Subcutaneous abdominal adipose tissue (tissue), 5 donors: Measurements from ENCODE around the gene MINDY4.
A peak's percentile ranks its signal among the peaks of the same experiment; 100 is the strongest.
"Not testable (repeated sequence)": the region's sequence is repeated elsewhere in the genome, so short reads cannot be mapped to it uniquely, and the experiment has no call there.

ENCODE experiments used
- H3K27ac ChIP-seq: one replicate; pipeline ENCODE4 v1.7.0; 2013; ENCODE audit warnings: low read depth, mild to moderate bottlenecking, inconsistent platforms, low read length, moderate library complexity
- H3K27me3 ChIP-seq, 5 donors: one replicate each; pipeline ENCODE4 v1.7.0; 2013; ENCODE audit warnings: low read length in 5 of 5, inconsistent platforms in 1 of 5; ENCODE audit not compliant: control insufficient read depth in 5 of 5, insufficient read depth in 4 of 5
- H3K36me3 ChIP-seq, 5 donors: one replicate each; pipeline ENCODE4 v1.7.0; 2013; ENCODE audit warnings: low read length in 5 of 5; ENCODE audit not compliant: control insufficient read depth in 5 of 5, insufficient read depth in 5 of 5
- H3K4me1 ChIP-seq, 5 donors: one replicate each; pipeline ENCODE4 v1.7.0; 2013; ENCODE audit warnings: low read length in 5 of 5, mild to moderate bottlenecking in 3 of 5, moderate library complexity in 1 of 5; ENCODE audit not compliant: control insufficient read depth in 5 of 5, insufficient read depth in 5 of 5
- H3K4me3 ChIP-seq, 5 donors: one replicate each; pipeline ENCODE4 v1.7.0; 2013; ENCODE audit warnings: low read length in 5 of 5, low read depth in 1 of 5
- H3K9ac ChIP-seq, 5 donors: one replicate each; pipeline ENCODE4 v1.7.0; 2013; ENCODE audit warnings: low read length in 5 of 5, mild to moderate bottlenecking in 4 of 5, moderate library complexity in 3 of 5
- H3K9me3 ChIP-seq, 5 donors: one replicate each; pipeline ENCODE4 v1.7.0; 2013; ENCODE audit warnings: low read length in 5 of 5; ENCODE audit not compliant: control insufficient read depth in 5 of 5
- donor health status: healthy.
- donor health status: healthy.
- donor health status: healthy.
- donor health status: healthy.
- donor health status: healthy.

Gene MINDY4

GRCh38 chr7:30829471-30829870, 58.3 kb downstream of the MINDY4 start:
- Histone ChIP-seq H3K36me3 (peaks cover 0 to 5% (median 0%) of the 10 kb centered on the region in 5 donors), H3K4me1 (peaks cover 0 to 6% (median 0%) of the 10 kb centered on the region in 5 donors), H3K9ac (no peak overlapping the region), H3K27me3 (no peaks in the 10 kb centered on the region), H3K4me3 (no peak overlapping the region), H3K9me3 (peaks cover 0 to 7% (median 0%) of the 10 kb centered on the region in 5 donors), H3K27ac (no peak overlapping the region)

- H3K4me1 ChIP-seq, result peaks cover 0 to 8% (median 0%) of the 10 kb centered on the region in 5 donors
These were observed 60.0 kb downstream of the MINDY4 start for GRCh38 chr7:30831227-30831626.

GRCh38 chr7:30831936-30832335, 60.7 kb downstream of the MINDY4 start:
- no peak overlapping the region for H3K9ac ChIP-seq
- no peak overlapping the region for H3K27ac ChIP-seq
- H3K9me3 ChIP-seq, result peaks cover 0 to 7% (median 0%) of the 10 kb centered on the region in 5 donors
- H3K27me3 ChIP-seq, result no peaks in the 10 kb centered on the region
- peaks cover 0 to 5% (median 2%) of the 10 kb centered on the region in 5 donors for H3K36me3 ChIP-seq
- H3K4me3 ChIP-seq, result no peak overlapping the region
- H3K4me1 ChIP-seq, result peaks cover 0 to 8% (median under 1%) of the 10 kb centered on the region in 5 donors

More at GRCh38 chr7:30831227-30831626, 60.0 kb downstream of the MINDY4 start:
- Histone ChIP-seq H3K27me3 (no peaks in the 10 kb centered on the region), H3K9me3 (peaks cover 0 to 7% (median 0%) of the 10 kb centered on the region in 5 donors), H3K9ac (no peak overlapping the region), H3K4me3 (no peak overlapping the region), H3K36me3 (peaks cover 0 to 5% (median 0%) of the 10 kb centered on the region in 5 donors), H3K27ac (no peak overlapping the region)

GRCh38 chr7:30834017-30834674, 62.9 kb downstream of the MINDY4 start:
- H3K4me1 ChIP-seq, H3K27ac ChIP-seq, H3K27me3 ChIP-seq, H3K36me3 ChIP-seq, H3K9ac ChIP-seq, H3K9me3 ChIP-seq: not testable (repeated sequence)
- H3K4me3 ChIP-seq, result peak overlapping the region in 1 of 5 donors; percentile 45

GRCh38 chr7:30835396-30835915, 64.2 kb downstream of the MINDY4 start:
- Histone ChIP-seq H3K4me1 (peaks cover 0 to 11% (median 5%) of the 10 kb centered on the region in 5 donors), H3K36me3 (peaks cover 0 to 14% (median 0%) of the 10 kb centered on the region in 5 donors), H3K27me3 (no peaks in the 10 kb centered on the region), H3K4me3 (no peak overlapping the region), H3K27ac (no peak overlapping the region), H3K9me3 (peaks cover 0 to 7% (median 0%) of the 10 kb centered on the region in 5 donors), H3K9ac (no peak overlapping the region)

GRCh38 chr7:30836991-30837390, 65.8 kb downstream of the MINDY4 start:
- no peak overlapping the region for H3K27ac ChIP-seq
- H3K36me3 ChIP-seq, result peaks cover 0 to 19% (median 0%) of the 10 kb centered on the region in 5 donors
- no peak overlapping the region for H3K9ac ChIP-seq
- no peak overlapping the region for H3K4me3 ChIP-seq
- peaks cover 0 to 4% (median 0%) of the 10 kb centered on the region in 5 donors for H3K9me3 ChIP-seq
- no peaks in the 10 kb centered on the region for H3K27me3 ChIP-seq
- peaks cover 0 to 22% (median 5%) of the 10 kb centered on the region in 5 donors for H3K4me1 ChIP-seq

GRCh38 chr7:30837581-30837980, 66.4 kb downstream of the MINDY4 start:
- Histone ChIP-seq H3K27ac (no peak overlapping the region), H3K4me3 (no peak overlapping the region), H3K27me3 (no peaks in the 10 kb centered on the region), H3K9ac (no peak overlapping the region), H3K36me3 (peaks cover 0 to 19% (median 2%) of the 10 kb centered on the region in 5 donors), H3K9me3 (peaks cover 0 to 4% (median 0%) of the 10 kb centered on the region in 5 donors), H3K4me1 (peaks cover 0 to 22% (median 5%) of the 10 kb centered on the region in 5 donors)

- H3K4me1 ChIP-seq, result peaks cover 0 to 24% (median 5%) of the 10 kb centered on the region in 5 donors
- H3K9ac ChIP-seq, result no peak overlapping the region
- peaks cover 0 to 19% (median 2%) of the 10 kb centered on the region in 5 donors for H3K36me3 ChIP-seq
- peaks cover 0 to 4% (median 0%) of the 10 kb centered on the region in 5 donors for H3K9me3 ChIP-seq
- H3K27me3 ChIP-seq, result no peaks in the 10 kb centered on the region
- H3K4me3 ChIP-seq, result no peak overlapping the region
- H3K27ac ChIP-seq, result no peak overlapping the region
These were observed 66.8 kb downstream of the MINDY4 start for GRCh38 chr7:30838008-30838407.

GRCh38 chr7:30840141-30841024, 69.2 kb downstream of the MINDY4 start:
- peaks cover 0 to 19% (median 2%) of the 10 kb centered on the region in 5 donors for H3K36me3 ChIP-seq
- no peaks in the 10 kb centered on the region for H3K9me3 ChIP-seq
- H3K27ac ChIP-seq, result no peak overlapping the region
- H3K4me3 ChIP-seq, result no peak overlapping the region
- no peaks in the 10 kb centered on the region for H3K27me3 ChIP-seq
- peaks cover 0 to 35% (median 2%) of the 10 kb centered on the region in 5 donors for H3K4me1 ChIP-seq
- no peak overlapping the region for H3K9ac ChIP-seq
